Astrocyte (in vitro differentiated cells and primary cell): ENCODE results near the gene TXLNA. TPM values are rescaled to one million over a fixed set of nuclear protein-coding genes. Genes with fewer than 3 reads are reported as not detected.

ENCODE experiments used
- DNase-seq: peaks from one replicate; pipeline ENCODE4 v3.0.0-alpha.2; 2010; ENCODE audit warnings: low read depth
- FAIRE-seq: peaks from 2 replicates; lab custom pipeline; 2011; peaks lifted over from hg19 to GRCh38; lab: Jason Lieb, UNC
- H2AFZ ChIP-seq: 2 replicates; pipeline ENCODE4 v1.6.0; 2012; ENCODE audit warnings: low read depth, low read length, inconsistent platforms
- H3K27ac ChIP-seq: 2 replicates; pipeline ENCODE4 v1.5.1; 2011; ENCODE audit warnings: low read depth, low read length, inconsistent platforms
- H3K27me3 ChIP-seq: 2 replicates; pipeline ENCODE4 v1.6.0; 2011; ENCODE audit warnings: low read length, inconsistent platforms; ENCODE audit not compliant: insufficient read depth
- H3K36me3 ChIP-seq: 2 replicates; pipeline ENCODE4 v1.5.1; 2011; ENCODE audit warnings: low read length, inconsistent platforms; ENCODE audit not compliant: insufficient read depth
- H3K4me1 ChIP-seq: 2 replicates; pipeline ENCODE4 v1.5.1; 2011; ENCODE audit warnings: low read length, inconsistent platforms; ENCODE audit not compliant: insufficient read depth
- H3K4me2 ChIP-seq: 2 replicates; pipeline ENCODE4 v1.6.0; 2012; ENCODE audit warnings: low read length, inconsistent platforms
- H3K4me3 ChIP-seq: 2 replicates; pipeline ENCODE4 v1.5.1; 2011; ENCODE audit warnings: low read depth, mild to moderate bottlenecking, low read length, inconsistent platforms; ENCODE audit not compliant: insufficient read depth
- H3K79me2 ChIP-seq: 2 replicates; pipeline ENCODE4 v1.6.0; 2012; ENCODE audit warnings: mild to moderate bottlenecking, low read length, inconsistent platforms; ENCODE audit not compliant: insufficient read depth
- H3K9ac ChIP-seq: 2 replicates; pipeline ENCODE4 v1.6.0; 2012; ENCODE audit warnings: mild to moderate bottlenecking, low read length, inconsistent platforms
- H3K9me3 ChIP-seq: 2 replicates; pipeline ENCODE4 v1.5.1; 2012; ENCODE audit warnings: low read depth, mild to moderate bottlenecking, low read length, inconsistent platforms; ENCODE audit not compliant: insufficient read depth
- H4K20me1 ChIP-seq: 2 replicates; pipeline ENCODE4 v1.6.0; 2012; ENCODE audit warnings: low read length, inconsistent platforms; ENCODE audit not compliant: insufficient read depth
- H3K27ac Mint-ChIP-seq: one replicate; pipeline ENCODE4 v1.8.0; 2021; ENCODE audit warnings: mild to moderate bottlenecking, mixed read lengths; ENCODE audit not compliant: unreplicated experiment
- H3K27me3 Mint-ChIP-seq: one replicate; pipeline ENCODE4 v1.8.0; 2021; ENCODE audit warnings: low read depth, mixed read lengths; ENCODE audit not compliant: unreplicated experiment
- H3K36me3 Mint-ChIP-seq: one replicate; pipeline ENCODE4 v1.8.0; 2021; ENCODE audit warnings: low read depth, mixed read lengths; ENCODE audit not compliant: unreplicated experiment
- H3K4me1 Mint-ChIP-seq: one replicate; pipeline ENCODE4 v1.8.0; 2021; ENCODE audit warnings: low read depth, mixed read lengths; ENCODE audit not compliant: unreplicated experiment
- H3K4me3 Mint-ChIP-seq: one replicate; pipeline ENCODE4 v1.8.0; 2021; ENCODE audit warnings: mild to moderate bottlenecking, moderate library complexity, mixed read lengths; ENCODE audit not compliant: unreplicated experiment
- H3K9me3 Mint-ChIP-seq: one replicate; pipeline ENCODE4 v1.8.0; 2021; ENCODE audit warnings: mild to moderate bottlenecking, mixed read lengths; ENCODE audit not compliant: unreplicated experiment
- CTCF ChIP-seq: IDR thresholded peaks from 2 replicates; pipeline ENCODE4 v1.5.1; 2011; ENCODE audit warnings: low read depth, mild to moderate bottlenecking, inconsistent platforms, low read length, moderate library complexity; ENCODE audit not compliant: insufficient read depth
- EZH2 ChIP-seq: IDR thresholded peaks from 2 replicates; pipeline ENCODE4 v1.6.1; 2012; ENCODE audit warnings: mild to moderate bottlenecking, low read length, inconsistent platforms; ENCODE audit not compliant: insufficient read depth
- total RNA-seq: library from RNA; stranded (reverse); gene quantifications from 2 replicates; pipeline ENCODE4 v1.2.1, GENCODE V29; 2021

Gene TXLNA
- total RNA-seq, 1 donor from 2014 or later: 65.8 TPM

DNA sequence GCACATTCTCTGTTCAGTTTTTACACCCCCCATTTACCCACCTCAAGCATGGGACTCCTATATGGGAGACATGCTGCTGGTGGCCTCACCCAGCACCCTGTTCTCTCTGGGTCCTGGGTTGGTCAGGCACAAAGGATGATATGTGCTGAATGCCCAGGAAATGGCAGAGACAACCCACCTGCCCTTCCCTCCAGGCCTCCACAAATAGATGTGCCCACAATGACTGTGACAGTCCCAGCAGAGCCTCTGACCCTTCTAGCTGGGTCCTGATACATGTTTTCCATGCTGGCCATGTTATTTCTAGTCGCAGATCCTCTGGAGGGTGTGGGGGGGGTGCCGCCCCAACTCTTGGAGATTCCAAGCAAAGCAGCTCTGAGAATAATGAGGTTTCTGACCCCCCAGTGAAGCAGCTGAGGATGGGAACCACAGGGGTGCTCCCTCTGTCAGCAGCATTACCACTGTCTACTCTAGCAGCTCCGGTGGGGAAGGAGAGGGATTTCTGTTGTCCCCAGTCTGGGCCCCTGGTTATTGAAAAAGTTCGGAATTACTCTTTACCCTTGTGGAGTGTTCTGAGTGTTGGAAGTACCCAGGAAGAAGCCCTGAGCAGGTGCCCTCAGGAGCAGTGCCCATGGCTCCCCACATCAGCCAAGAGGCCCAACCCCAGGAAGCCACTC, 19.7 kb downstream of the TXLNA start:
- Histone ChIP-seq H3K9me3 (no peaks in the 10 kb centered on the region), H3K79me2 (no peaks in the 10 kb centered on the region), H4K20me1 (peaks cover 27% of the 10 kb centered on the region), H3K4me2 (peak overlapping the region; percentile 96), H3K27me3 (no peaks in the 10 kb centered on the region), H2AFZ (no peak overlapping the region), H3K36me3 (peaks cover 34% of the 10 kb centered on the region), H3K27ac (no peak overlapping the region), H3K9ac (no peak overlapping the region), H3K4me1 (peaks cover 22% of the 10 kb centered on the region), H3K4me3 (no peak overlapping the region)
- DNase-seq (no peak), FAIRE-seq (no peak)
- Mint-ChIP-seq H3K9me3 (no peaks in the 10 kb centered on the region), H3K27me3 (no peaks in the 10 kb centered on the region), H3K4me1 (peaks cover 28% of the 10 kb centered on the region), H3K36me3 (peaks cover 11% of the 10 kb centered on the region), H3K4me3 (peak overlapping the region; percentile 54), H3K27ac (peak overlapping the region; percentile 37)
- TF ChIP-seq EZH2 (no peak), CTCF (no peak)

- Mint-ChIP-seq H3K4me1 (peaks cover 28% of the 10 kb centered on the region), H3K4me3 (peak overlapping the region; percentile 86), H3K27me3 (no peaks in the 10 kb centered on the region), H3K9me3 (no peaks in the 10 kb centered on the region), H3K27ac (peak overlapping the region; percentile 79), H3K36me3 (peaks cover 7% of the 10 kb centered on the region)
- FAIRE-seq (no peak), DNase-seq (no peak)
- no peak for TF ChIP-seq EZH2
- no peak for TF ChIP-seq CTCF
- Histone ChIP-seq H3K27me3 (no peaks in the 10 kb centered on the region), H2AFZ (no peak overlapping the region), H3K4me1 (peaks cover 22% of the 10 kb centered on the region), H3K79me2 (no peaks in the 10 kb centered on the region), H3K27ac (peak overlapping the region; percentile 88), H3K4me3 (peak overlapping the region; percentile 78), H3K4me2 (peak overlapping the region; percentile 96), H3K36me3 (peaks cover 29% of the 10 kb centered on the region), H3K9ac (peak overlapping the region; percentile 91), H4K20me1 (peaks cover 22% of the 10 kb centered on the region), H3K9me3 (no peaks in the 10 kb centered on the region)
These were observed 20.2 kb downstream of the TXLNA start for GRCh38 chr1:32199717-32200072.
